ENCODE data around the gene ANKRD22.
"Not testable (repeated sequence)": the region's sequence is repeated elsewhere in the genome, so short reads cannot be mapped to it uniquely, and the experiment has no call there.

The ANKRD22 gene

GRCh38 chr10:88851706-88852105 is at the start of gene ANKRD22:
ANKRD22 (minus strand) TSS chr10:88851844; CDS start chr10:88851607, 237 bp downstream.
- DNase-seq (ENCODE audit: low read depth in 2 of 2), result no peak

DNA sequence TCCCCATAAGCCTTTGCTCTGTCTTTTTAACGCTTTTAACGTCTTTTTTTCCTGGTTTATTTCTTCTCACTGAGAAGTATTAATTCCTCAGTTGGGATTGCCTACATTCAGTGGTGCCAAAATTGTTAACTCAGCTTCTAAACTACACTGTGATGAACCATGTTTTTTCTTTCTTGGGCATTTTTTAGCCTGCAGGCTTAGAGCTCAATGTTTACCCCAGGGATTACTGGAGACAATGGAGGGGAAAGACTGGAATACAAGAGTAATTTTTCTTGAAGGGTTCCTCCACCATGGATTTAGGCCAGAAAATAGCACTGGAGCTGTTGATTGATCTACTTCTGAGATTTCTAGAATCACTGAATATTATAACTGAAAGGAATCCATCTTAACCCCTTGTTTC is 48.2 kb upstream of the ANKRD22 start:
- DNase-seq (ENCODE audit: low read depth in 2 of 2), result no peak

- DNase-seq (ENCODE audit: low read depth in 2 of 2), result no peak
These were observed 47.1 kb upstream of the ANKRD22 start for GRCh38 chr10:88898727-88899126.

DNA sequence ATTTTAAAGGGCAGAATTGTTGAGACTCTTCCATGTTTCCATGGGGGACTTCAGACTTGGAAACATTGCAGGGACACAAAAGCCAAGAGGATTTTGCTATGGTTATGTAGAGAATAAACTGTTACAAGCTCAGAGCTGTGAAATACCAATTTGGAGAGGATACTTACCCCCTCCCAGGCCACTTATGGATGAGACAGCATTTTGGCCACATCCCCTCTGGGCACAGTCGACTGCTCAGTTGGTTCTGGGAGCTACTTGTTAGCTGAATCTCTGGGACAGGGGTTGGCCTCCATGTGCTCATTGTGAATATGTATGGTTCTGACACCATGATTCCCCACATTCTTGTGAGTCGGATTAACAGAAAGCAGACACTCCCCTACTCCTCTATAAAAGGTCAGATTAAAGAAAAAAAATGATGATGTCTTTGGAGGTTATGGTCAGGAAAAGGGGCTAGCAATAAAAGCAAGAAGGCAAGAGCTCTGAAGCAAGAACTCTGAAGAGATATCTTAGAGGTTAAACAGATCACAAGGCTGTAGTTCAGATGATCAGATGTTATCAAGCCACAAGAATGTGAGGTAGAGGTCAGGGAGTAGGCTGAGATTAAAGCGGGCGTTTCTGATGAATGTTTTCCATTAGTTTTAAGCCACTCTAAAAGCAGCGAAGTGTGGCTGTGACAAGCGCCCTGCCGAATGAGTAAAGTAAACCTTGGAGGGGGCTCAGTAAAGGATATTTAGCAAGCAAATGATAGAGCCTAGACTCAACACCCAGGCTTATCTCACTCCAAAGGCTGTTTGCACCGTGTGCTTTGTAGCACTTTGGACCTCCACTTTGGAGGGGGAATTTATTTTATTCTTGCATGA is 45.6 kb upstream of the ANKRD22 start:
- DNase-seq (ENCODE audit: low read depth in 2 of 2), result peak in 1 of 2 donors; percentile 22

DNA sequence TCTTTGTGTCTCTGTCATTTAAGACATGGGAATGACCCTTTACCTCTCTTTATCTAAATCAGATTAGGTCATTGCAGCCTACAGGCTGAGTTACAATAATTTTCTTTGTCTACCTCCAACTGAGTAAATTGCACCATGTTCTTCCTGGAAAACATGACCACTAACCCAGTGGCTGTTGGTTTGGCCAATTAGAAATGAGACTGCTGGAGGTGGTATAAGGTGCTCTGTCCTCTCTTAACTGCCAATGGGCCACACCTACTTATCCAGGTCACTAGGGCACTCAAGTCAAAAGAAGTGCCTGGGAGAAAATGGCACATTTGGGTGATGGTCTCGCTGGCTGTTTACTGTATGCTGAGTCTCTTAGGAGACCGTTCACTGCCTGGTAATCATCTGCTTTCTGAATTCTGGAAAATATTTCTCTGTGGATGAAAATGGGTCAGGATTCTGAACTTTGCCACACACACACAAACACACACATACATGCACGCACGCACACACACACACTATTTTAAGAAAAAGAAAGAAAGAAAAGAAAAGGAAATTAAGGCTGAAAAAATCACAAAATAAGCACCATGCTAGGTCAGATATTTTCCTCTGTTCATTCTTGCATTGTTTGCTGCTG is 44.8 kb upstream of the ANKRD22 start:
- DNase-seq (ENCODE audit: low read depth in 2 of 2), result no peak

DNA sequence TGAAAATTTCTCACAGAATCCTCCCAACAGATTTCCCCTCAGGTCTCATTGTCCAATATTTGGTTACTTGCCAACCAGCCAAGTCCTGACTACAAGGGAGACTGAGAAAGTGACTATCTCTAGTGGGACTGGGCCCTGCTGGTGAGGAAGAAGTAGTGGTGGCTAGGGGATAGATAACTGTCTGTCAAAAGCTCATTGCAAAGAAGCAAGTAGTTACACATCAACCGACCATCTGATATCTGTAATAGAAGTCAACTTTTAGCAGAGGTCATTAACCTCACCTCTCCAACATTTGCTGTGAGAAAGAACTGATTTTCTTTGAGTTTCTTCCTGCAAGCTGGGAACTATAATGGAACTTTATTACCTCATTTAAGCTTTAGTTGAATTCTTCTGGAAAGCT is 43.6 kb upstream of the ANKRD22 start:
- DNase-seq (ENCODE audit: low read depth in 2 of 2), result no peak

DNA sequence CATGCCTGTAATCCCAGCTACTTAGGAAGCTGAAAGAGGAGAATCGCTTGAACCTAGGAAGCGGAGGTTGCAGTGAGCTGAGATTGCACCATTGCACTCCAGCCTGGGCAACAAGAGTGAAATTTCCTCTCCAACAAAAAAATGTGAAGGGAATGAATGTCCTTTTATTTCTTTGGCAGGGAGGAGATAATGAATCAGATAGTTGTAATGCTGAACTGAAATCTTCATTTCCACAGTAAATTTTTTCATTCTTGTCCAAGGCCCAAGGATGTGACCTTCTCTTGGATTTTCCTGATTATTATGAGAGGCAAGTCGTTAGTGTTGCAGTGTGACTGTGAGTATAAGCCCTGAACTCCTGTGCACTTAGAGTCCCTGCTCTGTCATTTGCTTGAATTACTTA is 42.0 kb upstream of the ANKRD22 start:
- DNase-seq (ENCODE audit: low read depth in 2 of 2), result no peak

GRCh38 chr10:88892222-88892967 is 40.8 kb upstream of the ANKRD22 start:
- no peak for DNase-seq (ENCODE audit: low read depth in 2 of 2)

GRCh38 chr10:88890681-88891381 is 39.2 kb upstream of the ANKRD22 start:
- no peak for DNase-seq (ENCODE audit: low read depth in 2 of 2)

DNA sequence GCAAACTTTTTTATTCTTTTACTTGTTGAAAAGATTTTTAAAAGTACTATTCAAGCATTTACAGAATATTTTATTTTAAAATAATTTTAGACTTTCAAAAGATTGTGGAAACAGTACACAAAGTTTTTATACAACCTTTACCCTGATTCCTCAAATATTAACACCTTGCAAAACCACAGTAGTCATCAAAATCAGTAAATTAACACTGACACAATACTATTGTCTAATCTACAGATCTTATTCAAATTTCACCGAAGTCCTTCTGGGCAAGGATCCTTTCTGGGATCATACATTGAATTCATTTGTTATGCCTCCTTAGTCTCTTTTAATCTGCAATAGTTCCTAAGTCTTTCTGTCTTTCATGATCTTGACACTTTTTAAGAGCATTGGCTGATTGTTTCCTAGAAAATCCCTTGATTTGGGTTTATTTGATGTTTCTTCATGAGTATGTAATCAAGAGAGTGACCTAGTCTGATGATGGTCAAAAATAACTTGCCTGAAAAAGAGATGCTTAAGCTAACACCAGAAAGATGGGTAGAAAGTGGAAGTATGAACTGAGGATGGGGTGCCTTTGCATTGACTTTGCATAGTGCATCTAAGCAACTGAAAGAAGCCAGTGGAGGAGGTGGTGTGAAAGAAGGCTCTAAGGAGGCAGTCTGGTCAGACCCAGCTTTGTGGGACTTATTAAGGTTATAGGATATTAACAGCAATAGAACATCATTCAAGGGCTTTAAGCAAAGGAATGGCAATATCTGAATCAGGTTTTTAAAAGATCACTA is 38.1 kb upstream of the ANKRD22 start:
- DNase-seq (ENCODE audit: low read depth in 2 of 2), result no peak

GRCh38 chr10:88888810-88889445 is 37.3 kb upstream of the ANKRD22 start:
- no peak for DNase-seq (ENCODE audit: low read depth in 2 of 2)

GRCh38 chr10:88886557-88886956 is 34.9 kb upstream of the ANKRD22 start:
- no peak for DNase-seq (ENCODE audit: low read depth in 2 of 2)

GRCh38 chr10:88883448-88883809 is 31.8 kb upstream of the ANKRD22 start:
- DNase-seq (ENCODE audit: low read depth in 2 of 2), result no peak

GRCh38 chr10:88882646-88883447 is 31.2 kb upstream of the ANKRD22 start:
- not testable (repeated sequence) for DNase-seq (ENCODE audit: low read depth in 2 of 2)

GRCh38 chr10:88881922-88882645 is 30.4 kb upstream of the ANKRD22 start:
- DNase-seq (ENCODE audit: low read depth in 2 of 2), result no peak

DNA sequence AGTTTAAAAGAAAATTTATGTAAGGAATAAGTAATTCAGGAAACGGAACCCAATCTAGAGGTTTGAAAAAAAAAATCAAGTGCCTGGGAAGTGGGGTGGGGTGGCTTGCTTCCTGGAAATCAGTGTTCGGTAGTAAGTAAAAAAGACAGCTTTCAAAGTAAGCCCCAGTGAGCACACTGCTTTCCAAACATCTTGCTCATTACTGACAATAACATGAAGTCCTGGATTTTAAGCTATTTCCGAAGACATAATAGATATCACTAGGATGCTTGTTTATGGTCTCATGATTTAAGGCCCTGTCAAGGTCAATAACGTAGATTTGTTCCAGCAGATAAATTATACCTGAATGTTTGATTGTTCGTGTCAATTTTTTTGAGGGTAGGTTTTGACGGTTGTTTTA is 29.7 kb upstream of the ANKRD22 start:
- no peak for DNase-seq (ENCODE audit: low read depth in 2 of 2)

DNA sequence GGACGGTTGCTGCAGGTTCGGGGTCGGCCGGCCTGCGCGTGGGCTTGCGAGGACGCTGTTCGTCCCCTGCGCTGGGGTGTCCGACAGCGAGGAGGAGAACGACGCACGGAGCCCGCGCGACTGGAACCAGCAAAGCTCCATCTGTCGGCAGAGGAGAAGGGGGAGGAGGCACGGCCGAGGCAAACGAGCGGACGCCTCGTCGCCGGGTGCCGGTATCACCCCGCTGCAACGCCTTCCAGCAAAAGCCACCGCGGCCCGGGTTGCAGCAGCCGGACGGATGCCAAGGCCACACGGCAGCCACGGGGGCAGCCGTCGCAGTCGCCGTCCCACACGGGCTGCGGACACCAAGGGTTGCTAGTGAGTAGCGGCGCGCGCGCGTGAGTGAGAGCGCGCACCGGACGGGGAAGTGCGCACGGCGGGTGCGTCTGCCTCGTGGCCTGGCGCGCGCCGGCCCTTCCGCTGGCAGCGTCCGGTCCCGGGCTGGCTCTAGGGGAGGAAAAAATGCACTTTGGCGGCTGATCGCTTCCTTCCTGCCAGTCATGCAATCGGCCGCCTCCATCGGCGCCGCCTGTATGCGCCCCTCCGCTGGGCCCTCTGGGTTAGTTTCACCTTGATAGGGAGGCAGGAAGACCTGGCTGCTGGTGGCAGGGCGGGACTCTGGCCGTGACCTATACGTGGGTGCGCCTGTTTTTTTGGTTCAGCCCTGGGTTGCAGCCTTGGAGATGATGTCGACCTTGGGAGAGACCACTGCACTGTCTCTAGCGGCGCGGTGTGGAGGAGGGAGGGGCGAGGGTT is 28.8 kb upstream of the ANKRD22 start:
- DNase-seq (ENCODE audit: low read depth in 2 of 2), result peak; percentile 29 to 33

DNA sequence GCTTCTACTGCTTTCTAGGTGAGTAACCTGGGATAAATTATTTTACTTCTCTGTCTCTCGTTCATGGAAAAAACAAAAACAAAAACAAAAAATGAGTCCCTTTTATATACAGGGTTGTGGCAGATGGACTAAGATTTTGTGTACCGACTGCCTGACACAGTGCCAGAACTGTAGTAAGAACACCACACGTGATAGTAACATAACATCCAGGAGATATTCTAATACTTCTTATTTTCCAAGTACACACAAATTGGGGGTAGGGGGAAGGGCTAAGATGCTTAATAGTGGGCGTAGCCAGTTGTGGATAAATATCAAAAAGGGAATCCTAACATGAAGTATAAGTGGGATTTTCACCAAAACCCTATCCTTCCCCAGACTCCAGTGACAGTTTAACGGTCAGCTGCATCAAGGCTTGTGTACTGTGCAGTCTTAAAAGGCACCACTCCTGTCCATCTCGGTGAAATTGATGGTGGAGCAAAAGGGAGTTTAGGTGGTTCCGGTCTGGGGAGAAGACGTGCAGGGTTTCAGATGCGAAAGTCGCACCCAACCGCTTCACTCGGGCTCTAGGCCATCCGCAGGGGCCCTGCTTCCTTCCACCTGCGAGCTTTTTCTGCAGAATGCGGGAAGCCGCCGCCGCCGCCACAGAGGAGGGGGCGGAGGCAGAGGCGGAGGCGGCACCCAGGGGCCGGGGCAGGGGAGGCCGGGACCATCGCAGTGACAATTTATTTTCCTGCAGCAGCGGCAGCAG is 28.1 kb upstream of the ANKRD22 start, which contains the start of gene STAMBPL1:
TSS of gene STAMBPL1 (plus strand) at position 712 of the 748 bp plus-strand sequence. CDS start 21,464 bp downstream, outside the sequence.
- peak; percentile 44 to 61 for DNase-seq (ENCODE audit: low read depth in 2 of 2)

Data from activated CD8-positive, alpha-beta memory T cell treated with anti-CD3 and anti-CD28 coated beads for 4 hours (primary cell).